Small intestine (tissue), 7 donors: ENCODE data around the gene CDH13. TPM values are rescaled to one million over a fixed set of nuclear protein-coding genes. Genes with fewer than 3 reads are reported as not detected.

Experiments used
- DNase-seq, 2 donors: peaks; one replicate each; pipeline versions ENCODE4 v3.0.0 to v3.0.0-alpha.2; 2013
- FAIRE-seq: peaks from 2 replicates; lab custom pipeline; 2012; peaks lifted over from hg19 to GRCh38; lab: Jason Lieb, UNC
- H3K27ac ChIP-seq, 3 donors: one replicate each; pipeline ENCODE4 v1.5.1; 2013; ENCODE audit warnings: low read length in 2 of 3, mild to moderate bottlenecking in 2 of 3, control low read depth in 1 of 3, inconsistent platforms in 1 of 3, low read depth in 1 of 3, moderate library complexity in 1 of 3
- H3K27me3 ChIP-seq, 3 donors: one replicate each; pipeline ENCODE4 v1.6.1; 2013; ENCODE audit warnings: low read length in 3 of 3, inconsistent platforms in 1 of 3; ENCODE audit not compliant: control insufficient read depth in 3 of 3, insufficient read depth in 3 of 3
- H3K36me3 ChIP-seq, 3 donors: one replicate each; pipeline ENCODE4 v1.6.1; 2013; ENCODE audit warnings: low read length in 3 of 3, inconsistent platforms in 1 of 3, low read depth in 1 of 3, mild to moderate bottlenecking in 1 of 3, moderate library complexity in 1 of 3; ENCODE audit not compliant: control insufficient read depth in 3 of 3, insufficient read depth in 2 of 3
- H3K4me1 ChIP-seq, 3 donors: one replicate each; pipeline ENCODE4 v1.6.1; 2013; ENCODE audit warnings: low read length in 2 of 3, inconsistent platforms in 1 of 3, low read depth in 1 of 3, mild to moderate bottlenecking in 1 of 3, moderate library complexity in 1 of 3; ENCODE audit not compliant: control insufficient read depth in 3 of 3, insufficient read depth in 2 of 3
- H3K4me3 ChIP-seq, 3 donors: one replicate each; pipeline ENCODE4 v1.5.1; 2013; ENCODE audit warnings: low read length in 3 of 3, control low read depth in 1 of 3, inconsistent platforms in 1 of 3, low read depth in 1 of 3, mild to moderate bottlenecking in 1 of 3, moderate library complexity in 1 of 3
- H3K9me3 ChIP-seq, 2 donors: one replicate each; pipeline ENCODE4 v1.6.1; 2013; ENCODE audit warnings: low read depth in 1 of 2, low read length in 1 of 2; ENCODE audit not compliant: control insufficient read depth in 2 of 2, insufficient read depth in 1 of 2
- WGBS, 3 donors: extraction: QIAGEN DNeasy Blood & Tissue Kit; methylation state at CpG; one replicate each; pipeline ENCODE4 v1.1.7; 2013; 5-methylcytosine and 5-hydroxymethylcytosine counted together
- polyA plus RNA-seq, 4 donors: library from polyadenylated mRNA; stranded (reverse) in 3 of 4; unstranded in 1 of 4; fragments of 200-250 nt in 3 of 4; fragments of 120-200 nt in 1 of 4; gene quantifications; one replicate each; pipeline versions ENCODE4 v1.2.1 to v1.2.3, GENCODE V29; 2013
- donor health status: healthy with polysubstance abuse.
- donor health status: control.
- donor health status: control.
- donor health status: Bipolar disorder and iron deficiency.
- donor health status: healthy.

The CDH13 gene
- polyA plus RNA-seq, 4 donors, result 0.27 to 15.0 (median 2.9) TPM; not detected in 1

DNA sequence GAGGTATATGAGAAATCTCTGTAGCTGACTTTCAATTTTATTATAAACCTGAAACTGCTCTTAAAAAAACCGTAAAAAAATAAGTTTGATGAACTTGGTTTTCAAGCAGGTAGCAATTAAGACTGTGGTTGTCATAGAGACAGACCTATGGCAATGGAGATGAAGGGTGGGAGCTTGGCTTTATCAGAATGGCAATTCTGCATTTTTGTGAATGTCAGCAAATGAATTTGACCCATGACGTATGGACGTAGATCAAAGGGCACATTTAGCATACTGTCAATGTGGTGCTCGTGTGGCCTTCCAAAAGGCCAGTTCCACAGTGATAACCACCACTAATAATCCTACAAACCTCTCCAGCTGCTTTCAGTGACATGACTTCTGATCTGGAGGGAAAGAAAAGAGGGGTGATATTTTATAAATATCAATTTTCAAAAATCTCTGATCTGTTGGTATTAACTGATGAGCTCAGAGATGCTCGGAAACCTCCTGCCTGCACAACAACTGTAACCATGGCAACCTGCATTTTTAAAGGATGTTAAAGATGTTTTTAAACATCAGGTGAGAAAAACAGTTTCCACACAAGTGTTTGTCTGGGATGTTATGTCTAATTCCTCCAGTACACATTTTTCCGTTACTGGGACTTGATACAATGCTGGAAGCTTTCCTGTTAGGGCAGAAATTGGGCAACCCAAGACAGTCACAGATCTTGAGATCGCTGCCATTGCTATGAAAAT is 533.7 kb downstream of the CDH13 start:
- no peaks in the 10 kb centered on the region for H3K4me1 ChIP-seq
- no peak for FAIRE-seq
- no peak overlapping the region for H3K4me3 ChIP-seq
- H3K27ac ChIP-seq, result no peak overlapping the region
- WGBS, 3 donors, result 50 to 69% (median 60%) methylated on average over 7 of the region's 7 CpGs
- H3K27me3 ChIP-seq, result no peaks in the 10 kb centered on the region
- no peaks in the 10 kb centered on the region for H3K9me3 ChIP-seq
- no peaks in the 10 kb centered on the region for H3K36me3 ChIP-seq
- no peak for DNase-seq

- no peaks in the 10 kb centered on the region for H3K9me3 ChIP-seq
- H3K4me3 ChIP-seq, result no peak overlapping the region
- H3K36me3 ChIP-seq, result no peaks in the 10 kb centered on the region
- 78 to 84% (median 79%) methylated on average over 2 of the region's 2 CpGs for WGBS, 3 donors
- H3K27ac ChIP-seq, result no peak overlapping the region
- no peaks in the 10 kb centered on the region for H3K4me1 ChIP-seq
- DNase-seq (no peak), FAIRE-seq (no peak)
- no peaks in the 10 kb centered on the region for H3K27me3 ChIP-seq
Measured at GRCh38 chr16:83162791-83163190, 536.0 kb downstream of the CDH13 start.

DNA sequence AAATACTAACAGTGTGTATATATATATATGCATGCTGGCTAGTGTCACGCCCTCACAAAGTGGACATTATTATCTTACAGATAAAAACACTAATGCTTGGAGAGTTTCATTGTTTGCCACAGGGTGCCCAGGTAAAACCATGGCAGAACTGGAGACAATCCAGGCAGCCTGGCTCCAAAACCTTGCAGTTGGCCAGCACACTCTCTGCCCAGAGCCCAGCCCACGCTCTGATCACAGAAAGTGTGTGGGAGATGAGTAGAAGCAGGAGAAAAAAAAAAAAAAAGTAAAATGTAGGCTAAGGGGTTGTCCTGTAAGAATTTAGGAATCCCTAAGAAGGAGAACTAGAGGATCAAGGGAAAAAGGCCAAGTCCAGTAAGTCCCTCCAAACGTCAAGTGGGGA is 538.0 kb downstream of the CDH13 start:
- Histone ChIP-seq H3K27me3 (no peaks in the 10 kb centered on the region), H3K4me3 (no peak overlapping the region), H3K4me1 (no peaks in the 10 kb centered on the region), H3K9me3 (no peaks in the 10 kb centered on the region), H3K27ac (no peak overlapping the region), H3K36me3 (no peaks in the 10 kb centered on the region)
- DNase-seq, result no peak
- 68 to 77% (median 73%) methylated on average over 3 of the region's 3 CpGs for WGBS, 3 donors
- FAIRE-seq, result no peak

DNA sequence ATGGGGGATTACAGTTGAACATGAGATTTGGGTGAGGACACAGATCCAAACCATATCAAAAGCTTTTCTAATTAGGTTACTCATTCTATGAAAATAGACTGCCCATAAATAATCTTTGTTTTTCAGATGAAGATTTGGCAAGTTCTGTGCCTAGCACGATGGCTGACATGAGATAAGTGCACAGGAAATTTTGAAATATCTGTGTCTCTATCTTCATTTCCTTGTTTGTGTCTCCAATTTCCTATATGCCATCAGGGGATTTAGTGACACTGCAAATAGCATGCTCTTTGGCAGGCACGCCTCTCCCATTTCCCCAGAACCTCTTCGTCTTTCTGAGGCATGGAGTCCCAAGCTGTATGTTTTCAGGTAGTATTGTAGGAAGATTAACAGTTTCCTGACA is 544.6 kb downstream of the CDH13 start:
- no peak overlapping the region for H3K4me3 ChIP-seq
- H3K27me3 ChIP-seq, result no peaks in the 10 kb centered on the region
- DNase-seq, result no peak
- FAIRE-seq, result no peak
- no peaks in the 10 kb centered on the region for H3K9me3 ChIP-seq
- H3K4me1 ChIP-seq, result no peaks in the 10 kb centered on the region
- WGBS, 3 donors, result 53 to 63% (median 61%) methylated on average over 3 of the region's 3 CpGs
- no peak overlapping the region for H3K27ac ChIP-seq
- no peaks in the 10 kb centered on the region for H3K36me3 ChIP-seq

DNA sequence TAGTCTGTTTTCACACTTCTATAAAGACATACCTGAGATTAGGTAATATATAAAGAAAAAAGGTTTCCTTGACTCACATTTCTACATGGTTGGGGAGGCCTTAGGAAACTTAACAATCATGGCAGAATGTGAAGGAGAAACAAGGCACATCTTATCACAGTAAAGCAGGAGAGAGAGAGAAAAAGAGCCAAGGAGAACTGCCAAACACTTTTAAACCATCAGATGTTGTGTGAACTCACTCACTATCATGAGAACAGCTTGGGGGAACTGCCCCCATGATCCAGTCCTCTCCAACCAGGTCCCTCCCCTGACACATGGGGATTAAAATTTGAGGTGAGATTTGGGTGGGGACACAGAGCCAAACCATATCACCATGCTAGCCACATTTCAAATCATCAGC is 547.9 kb downstream of the CDH13 start:
- no peaks in the 10 kb centered on the region for H3K27me3 ChIP-seq
- H3K27ac ChIP-seq, result no peak overlapping the region
- H3K36me3 ChIP-seq, result no peaks in the 10 kb centered on the region
- no peaks in the 10 kb centered on the region for H3K9me3 ChIP-seq
- DNase-seq (no peak), FAIRE-seq (no peak)
- H3K4me1 ChIP-seq, result no peaks in the 10 kb centered on the region
- H3K4me3 ChIP-seq, result no peak overlapping the region

GRCh38 chr16:83176802-83177201 is 550.0 kb downstream of the CDH13 start:
- H3K9me3 ChIP-seq, result no peaks in the 10 kb centered on the region
- DNase-seq, result no peak
- 76 to 88% (median 82%) methylated on average over 4 of the region's 4 CpGs for WGBS, 3 donors
- no peaks in the 10 kb centered on the region for H3K36me3 ChIP-seq
- H3K4me1 ChIP-seq, result no peaks in the 10 kb centered on the region
- no peaks in the 10 kb centered on the region for H3K27me3 ChIP-seq
- no peak overlapping the region for H3K27ac ChIP-seq
- H3K4me3 ChIP-seq, result no peak overlapping the region
- FAIRE-seq, result no peak

DNA sequence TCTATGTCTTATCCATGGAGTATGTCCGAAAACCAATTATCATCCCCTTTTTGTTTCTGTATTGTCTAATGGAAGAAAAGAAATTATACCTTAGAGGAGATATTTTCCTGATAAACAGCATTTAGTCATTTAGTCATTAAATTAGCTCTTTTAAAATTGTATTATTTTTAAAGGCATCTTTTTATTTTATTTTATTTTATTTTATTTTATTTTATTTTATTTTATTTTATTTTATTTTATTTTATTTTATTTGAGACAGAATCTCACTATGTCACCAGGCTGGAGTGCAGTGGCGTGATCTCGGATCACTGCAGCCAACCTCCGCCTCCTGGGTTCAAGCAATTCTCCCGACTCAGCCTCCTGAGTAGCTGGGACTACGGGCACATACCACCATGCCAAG is 559.1 kb downstream of the CDH13 start:
- H3K27ac ChIP-seq, result no peak overlapping the region
- H3K4me1 ChIP-seq, result no peaks in the 10 kb centered on the region
- 92 to 93% (median 93%) methylated on average over 6 of the region's 6 CpGs for WGBS, 3 donors
- no peak overlapping the region for H3K4me3 ChIP-seq
- H3K27me3 ChIP-seq, result peaks cover 0 to 5% (median 0%) of the 10 kb centered on the region in 3 donors
- no peaks in the 10 kb centered on the region for H3K9me3 ChIP-seq
- no peak for DNase-seq
- H3K36me3 ChIP-seq, result no peaks in the 10 kb centered on the region
- no peak for FAIRE-seq

- Histone ChIP-seq H3K27ac (no peak overlapping the region), H3K27me3 (peaks cover 0 to 5% (median 0%) of the 10 kb centered on the region in 3 donors), H3K9me3 (no peaks in the 10 kb centered on the region), H3K36me3 (no peaks in the 10 kb centered on the region), H3K4me3 (no peak overlapping the region), H3K4me1 (no peaks in the 10 kb centered on the region)
- DNase-seq (no peak), FAIRE-seq (no peak)
- WGBS, 3 donors, result 16 to 46% (median 33%) methylated on average over 3 of the region's 3 CpGs
Measured at GRCh38 chr16:83187405-83187804, 560.6 kb downstream of the CDH13 start.

- Histone ChIP-seq H3K4me1 (no peaks in the 10 kb centered on the region), H3K9me3 (no peaks in the 10 kb centered on the region), H3K4me3 (no peak overlapping the region), H3K27me3 (no peaks in the 10 kb centered on the region), H3K36me3 (no peaks in the 10 kb centered on the region), H3K27ac (no peak overlapping the region)
- FAIRE-seq (no peak), DNase-seq (no peak)
- WGBS, 3 donors, result 66 to 80% (median 79%) methylated on average over 3 of the region's 3 CpGs
Measured at GRCh38 chr16:83196796-83197195, 570.0 kb downstream of the CDH13 start.
